Endodermal cell (in vitro differentiated cells): ENCODE data around the gene E2F2. TPM values are rescaled to one million over a fixed set of nuclear protein-coding genes. Genes with fewer than 3 reads are reported as not detected.

Source experiments
- DNase-seq: peaks from one replicate; pipeline ENCODE4 v3.0.0-alpha.2; 2017
- H3K27ac ChIP-seq: 2 replicates; pipeline ENCODE4 v1.5.1; 2013; ENCODE audit warnings: mild to moderate bottlenecking, low read depth, low read length, moderate library complexity
- H3K27me3 ChIP-seq: 2 replicates; pipeline ENCODE4 v1.6.1; 2013; ENCODE audit warnings: mild to moderate bottlenecking, low read length, moderate library complexity; ENCODE audit not compliant: insufficient read depth, control insufficient read depth, poor library complexity, severe bottlenecking
- H3K36me3 ChIP-seq: 2 replicates; pipeline ENCODE4 v1.7.0; 2013; ENCODE audit warnings: mild to moderate bottlenecking, low read length, moderate library complexity; ENCODE audit not compliant: control insufficient read depth, insufficient read depth
- H3K4me1 ChIP-seq: one replicate; pipeline ENCODE4 v1.7.0; 2013; ENCODE audit warnings: low read length; ENCODE audit not compliant: control insufficient read depth, insufficient read depth
- H3K4me3 ChIP-seq: 2 replicates; pipeline ENCODE4 v1.5.1; 2013; ENCODE audit warnings: mild to moderate bottlenecking, low read length, moderate library complexity
- H3K9ac ChIP-seq: 2 replicates; pipeline ENCODE4 v1.6.1; 2013; ENCODE audit warnings: mild to moderate bottlenecking, low read length, moderate library complexity; ENCODE audit not compliant: poor library complexity, severe bottlenecking; ENCODE audit errors: extremely low read depth
- H3K9me3 ChIP-seq: 2 replicates; pipeline ENCODE4 v1.6.1; 2013; ENCODE audit warnings: mild to moderate bottlenecking, low read length, moderate library complexity; ENCODE audit not compliant: control insufficient read depth
- H3K27ac Mint-ChIP-seq: 2 replicates; pipeline ENCODE4 v1.8.0; 2020; ENCODE audit warnings: mixed read lengths
- H3K27me3 Mint-ChIP-seq: 2 replicates; pipeline ENCODE4 v1.8.0; 2021; ENCODE audit warnings: mild to moderate bottlenecking, mixed read lengths; ENCODE audit not compliant: insufficient read depth
- H3K36me3 Mint-ChIP-seq: 2 replicates; pipeline ENCODE4 v1.8.0; 2020; ENCODE audit warnings: low read depth, mixed read lengths
- H3K4me1 Mint-ChIP-seq: 2 replicates; pipeline ENCODE4 v1.8.0; 2020; ENCODE audit warnings: mixed read lengths
- H3K4me3 Mint-ChIP-seq: 2 replicates; pipeline ENCODE4 v1.8.0; 2020; ENCODE audit warnings: mild to moderate bottlenecking, moderate library complexity, mixed read lengths
- H3K9me3 Mint-ChIP-seq: 2 replicates; pipeline ENCODE4 v1.8.0; 2020; ENCODE audit warnings: mild to moderate bottlenecking, mixed read lengths
- WGBS, 2 experiments: methylation state at CpG; one replicate each; pipeline versions ENCODE4 v1.1.5 to v1.1.7; 2013; ENCODE audit warnings: missing lambda C conversion rate in 2 of 2, mixed read lengths in 1 of 2; ENCODE audit not compliant: insufficient coverage in 1 of 2, insufficient read length in 1 of 2; 5-methylcytosine and 5-hydroxymethylcytosine counted together
- total RNA-seq, 2 donors: library from RNA; stranded (reverse); fragmentation: NEBNext Ultra II Directional in 1 of 2; extraction: Animal tissue kit (Norgen Biotek cat#: 25700) in 1 of 2; gene quantifications; 2 replicates in 1 of 2; 3 replicates in 1 of 2; pipeline ENCODE4 v1.2.1, GENCODE V29; 2021
- TF ChIP-seq, protein P1 (sequence below): fragments of 200-600 bp; sonication (generic); conservative IDR thresholded peaks from 2 replicates; pipeline ENCODE4 v1.5.0; 2021; ENCODE audit warnings: antibody characterized with exemption, mild to moderate bottlenecking

Gene E2F2
- total RNA-seq, 2 donors from 2014 or later: 7.3 to 9.8 TPM

DNA sequence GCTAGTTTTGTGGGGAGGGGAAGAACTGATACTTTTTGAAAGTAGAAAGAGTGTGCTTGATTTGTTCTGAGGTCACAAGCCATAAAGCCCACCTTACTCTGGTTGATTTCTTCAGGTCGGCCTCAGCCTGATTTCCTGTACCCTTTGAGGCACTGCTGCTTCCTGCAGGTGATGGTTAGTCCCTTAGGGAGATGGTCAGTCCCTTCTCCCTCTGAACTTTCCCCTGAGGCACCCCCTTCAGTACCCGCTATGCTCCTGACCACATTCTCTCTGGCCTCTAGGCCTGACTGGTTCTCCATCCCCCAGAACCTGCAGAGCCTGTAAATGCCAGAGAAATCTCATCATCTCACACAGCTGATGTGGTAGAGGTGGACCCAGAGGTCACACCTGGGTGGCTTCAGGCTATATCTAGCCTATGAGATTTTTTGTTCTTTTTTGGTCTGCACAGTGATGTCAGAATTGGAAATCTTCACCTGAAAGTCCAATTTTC lies 43.3 kb upstream of the E2F2 start:
- Mint-ChIP-seq H3K4me1 (peaks cover 23% of the 10 kb centered on the region), H3K27ac (no peak overlapping the region), H3K4me3 (no peak overlapping the region), H3K27me3 (no peaks in the 10 kb centered on the region), H3K36me3 (no peaks in the 10 kb centered on the region), H3K9me3 (no peaks in the 10 kb centered on the region)
- no peak for DNase-seq
- Histone ChIP-seq H3K9ac (no peak overlapping the region), H3K27ac (no peak overlapping the region), H3K4me1 (no peaks in the 10 kb centered on the region), H3K9me3 (no peaks in the 10 kb centered on the region), H3K36me3 (no peaks in the 10 kb centered on the region), H3K4me3 (no peak overlapping the region), H3K27me3 (no peaks in the 10 kb centered on the region)
- TF ChIP-seq, protein P1, sequence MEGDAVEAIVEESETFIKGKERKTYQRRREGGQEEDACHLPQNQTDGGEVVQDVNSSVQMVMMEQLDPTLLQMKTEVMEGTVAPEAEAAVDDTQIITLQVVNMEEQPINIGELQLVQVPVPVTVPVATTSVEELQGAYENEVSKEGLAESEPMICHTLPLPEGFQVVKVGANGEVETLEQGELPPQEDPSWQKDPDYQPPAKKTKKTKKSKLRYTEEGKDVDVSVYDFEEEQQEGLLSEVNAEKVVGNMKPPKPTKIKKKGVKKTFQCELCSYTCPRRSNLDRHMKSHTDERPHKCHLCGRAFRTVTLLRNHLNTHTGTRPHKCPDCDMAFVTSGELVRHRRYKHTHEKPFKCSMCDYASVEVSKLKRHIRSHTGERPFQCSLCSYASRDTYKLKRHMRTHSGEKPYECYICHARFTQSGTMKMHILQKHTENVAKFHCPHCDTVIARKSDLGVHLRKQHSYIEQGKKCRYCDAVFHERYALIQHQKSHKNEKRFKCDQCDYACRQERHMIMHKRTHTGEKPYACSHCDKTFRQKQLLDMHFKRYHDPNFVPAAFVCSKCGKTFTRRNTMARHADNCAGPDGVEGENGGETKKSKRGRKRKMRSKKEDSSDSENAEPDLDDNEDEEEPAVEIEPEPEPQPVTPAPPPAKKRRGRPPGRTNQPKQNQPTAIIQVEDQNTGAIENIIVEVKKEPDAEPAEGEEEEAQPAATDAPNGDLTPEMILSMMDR: no peak
- 75 to 86% methylated on average over 1 to 2 of the region's 2 CpGs for WGBS, 2 experiments

DNA sequence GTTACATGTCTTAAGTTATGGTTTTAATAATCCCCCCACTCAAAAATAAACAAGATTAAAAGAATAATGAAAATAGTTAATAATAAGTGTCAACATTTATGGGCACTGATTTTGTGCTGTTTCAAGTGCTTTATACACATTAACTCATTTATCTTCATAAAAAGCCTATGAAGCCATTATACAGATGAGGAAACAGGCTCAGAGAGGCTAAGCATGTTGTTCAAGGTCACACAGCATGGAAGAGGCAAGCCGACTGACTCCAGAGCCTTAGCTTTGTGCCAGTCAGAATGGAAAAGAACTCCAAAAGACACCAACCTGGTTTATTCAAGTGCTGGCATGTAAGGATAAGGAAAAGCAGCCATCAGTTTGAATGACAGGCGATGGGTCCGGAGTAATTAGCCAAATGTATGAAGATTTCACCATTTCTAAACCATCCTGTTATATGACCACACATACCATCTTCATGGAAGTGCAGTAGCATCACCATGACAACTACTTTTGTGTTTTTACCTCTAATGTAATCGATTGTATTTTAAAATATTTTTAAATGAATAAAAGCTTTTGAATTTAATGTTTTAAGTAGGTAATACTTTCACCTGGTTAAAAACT lies 42.6 kb upstream of the E2F2 start:
- DNase-seq: no peak
- TF ChIP-seq, protein P1: no peak
- H3K27ac Mint-ChIP-seq: no peak overlapping the region
- H3K4me1 Mint-ChIP-seq: peaks cover 29% of the 10 kb centered on the region
- no peak overlapping the region for H3K9ac ChIP-seq
- 80% methylated on average over 3 of the region's 4 CpGs for WGBS, 2 experiments
- no peaks in the 10 kb centered on the region for H3K36me3 Mint-ChIP-seq
- H3K27me3 Mint-ChIP-seq: no peaks in the 10 kb centered on the region
- no peak overlapping the region for H3K4me3 ChIP-seq
- H3K4me3 Mint-ChIP-seq: no peak overlapping the region
- H3K27me3 ChIP-seq: no peaks in the 10 kb centered on the region
- H3K36me3 ChIP-seq: no peaks in the 10 kb centered on the region
- no peak overlapping the region for H3K27ac ChIP-seq
- no peaks in the 10 kb centered on the region for H3K9me3 Mint-ChIP-seq
- H3K9me3 ChIP-seq: no peaks in the 10 kb centered on the region
- H3K4me1 ChIP-seq: peaks cover 6% of the 10 kb centered on the region

DNA sequence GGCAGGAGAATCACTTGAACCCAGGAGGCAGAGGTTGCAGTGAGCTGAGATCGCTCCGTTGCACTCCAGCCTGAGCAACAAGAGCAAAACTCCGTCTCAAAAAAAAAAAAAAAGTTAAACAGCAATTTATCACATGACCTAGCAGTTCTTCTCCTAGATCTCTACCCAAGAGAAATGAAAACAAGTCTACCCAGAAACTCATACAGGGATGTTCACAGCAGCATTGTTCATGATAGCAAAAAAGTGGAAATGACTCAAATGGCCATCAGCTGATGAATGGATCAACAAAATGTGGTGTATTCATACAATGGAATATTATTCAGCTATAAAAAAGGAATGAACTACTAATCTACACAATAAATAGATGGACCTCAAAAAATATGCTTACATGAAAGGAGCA lies 40.4 kb upstream of the E2F2 start:
- peaks cover 22% of the 10 kb centered on the region for H3K4me1 Mint-ChIP-seq
- no peaks in the 10 kb centered on the region for H3K27me3 Mint-ChIP-seq
- H3K9ac ChIP-seq: no peak overlapping the region
- H3K9me3 ChIP-seq: no peaks in the 10 kb centered on the region
- no peak for DNase-seq
- H3K4me3 ChIP-seq: no peak overlapping the region
- H3K4me1 ChIP-seq: peaks cover 7% of the 10 kb centered on the region
- no peaks in the 10 kb centered on the region for H3K9me3 Mint-ChIP-seq
- no peaks in the 10 kb centered on the region for H3K36me3 Mint-ChIP-seq
- H3K27ac Mint-ChIP-seq: no peak overlapping the region
- no peaks in the 10 kb centered on the region for H3K27me3 ChIP-seq
- H3K36me3 ChIP-seq: no peaks in the 10 kb centered on the region
- H3K4me3 Mint-ChIP-seq: no peak overlapping the region
- 92% methylated on average over 3 of the region's 3 CpGs; no CpG with 5 or more reads in 1 of the 2 experiments for WGBS, 2 experiments
- no peak overlapping the region for H3K27ac ChIP-seq
- TF ChIP-seq, protein P1: no peak
